GM19324 (cell line): Measurements from ENCODE around the gene CXCR5.
"Not testable (repeated sequence)": the region's sequence is repeated elsewhere in the genome, so short reads cannot be mapped to it uniquely, and the experiment has no call there.

Experiments used
- ATAC-seq: cut with Tn5 transposase; IDR thresholded peaks from one replicate; pipeline ENCODE4 v1.9.1; 2021; ENCODE audit warnings: mild to moderate bottlenecking, moderate library complexity; ENCODE audit not compliant: unreplicated experiment, low FRiP score

The CXCR5 gene, protein sequence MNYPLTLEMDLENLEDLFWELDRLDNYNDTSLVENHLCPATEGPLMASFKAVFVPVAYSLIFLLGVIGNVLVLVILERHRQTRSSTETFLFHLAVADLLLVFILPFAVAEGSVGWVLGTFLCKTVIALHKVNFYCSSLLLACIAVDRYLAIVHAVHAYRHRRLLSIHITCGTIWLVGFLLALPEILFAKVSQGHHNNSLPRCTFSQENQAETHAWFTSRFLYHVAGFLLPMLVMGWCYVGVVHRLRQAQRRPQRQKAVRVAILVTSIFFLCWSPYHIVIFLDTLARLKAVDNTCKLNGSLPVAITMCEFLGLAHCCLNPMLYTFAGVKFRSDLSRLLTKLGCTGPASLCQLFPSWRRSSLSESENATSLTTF

DNA sequence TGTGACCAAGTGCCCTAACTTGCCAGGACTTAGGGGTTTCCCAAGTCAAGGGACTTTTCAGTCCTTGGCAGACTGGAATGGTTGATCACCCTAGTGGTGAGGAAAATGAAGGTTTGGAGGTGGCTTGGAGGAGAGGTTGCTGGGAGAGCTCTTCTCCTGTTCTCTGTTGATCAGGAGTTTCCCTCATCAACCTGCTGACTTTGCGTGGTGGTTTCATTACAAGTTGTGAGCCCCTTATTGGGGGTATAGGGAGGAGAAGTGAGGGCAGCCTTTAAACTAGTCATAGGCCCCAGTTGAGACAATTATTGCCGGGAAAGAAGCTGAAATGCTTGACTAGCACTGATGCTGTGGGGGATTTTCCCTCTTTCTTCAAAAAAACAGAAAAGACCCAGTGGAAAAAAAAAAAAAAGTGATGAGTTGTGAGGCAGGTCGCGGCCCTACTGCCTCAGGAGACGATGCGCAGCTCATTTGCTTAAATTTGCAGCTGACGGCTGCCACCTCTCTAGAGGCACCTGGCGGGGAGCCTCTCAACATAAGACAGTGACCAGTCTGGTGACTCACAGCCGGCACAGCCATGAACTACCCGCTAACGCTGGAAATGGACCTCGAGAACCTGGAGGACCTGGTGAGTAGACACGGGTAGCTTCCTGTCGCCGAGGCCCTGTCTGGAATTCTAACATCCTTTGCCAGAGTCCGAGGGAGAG lies at the start of gene CXCR5:
TSS of gene CXCR5 (plus strand) at position 525 of the 704 bp plus-strand sequence. CDS start at position 575, 50 bp downstream.
- peak; percentile 60 for ATAC-seq

DNA sequence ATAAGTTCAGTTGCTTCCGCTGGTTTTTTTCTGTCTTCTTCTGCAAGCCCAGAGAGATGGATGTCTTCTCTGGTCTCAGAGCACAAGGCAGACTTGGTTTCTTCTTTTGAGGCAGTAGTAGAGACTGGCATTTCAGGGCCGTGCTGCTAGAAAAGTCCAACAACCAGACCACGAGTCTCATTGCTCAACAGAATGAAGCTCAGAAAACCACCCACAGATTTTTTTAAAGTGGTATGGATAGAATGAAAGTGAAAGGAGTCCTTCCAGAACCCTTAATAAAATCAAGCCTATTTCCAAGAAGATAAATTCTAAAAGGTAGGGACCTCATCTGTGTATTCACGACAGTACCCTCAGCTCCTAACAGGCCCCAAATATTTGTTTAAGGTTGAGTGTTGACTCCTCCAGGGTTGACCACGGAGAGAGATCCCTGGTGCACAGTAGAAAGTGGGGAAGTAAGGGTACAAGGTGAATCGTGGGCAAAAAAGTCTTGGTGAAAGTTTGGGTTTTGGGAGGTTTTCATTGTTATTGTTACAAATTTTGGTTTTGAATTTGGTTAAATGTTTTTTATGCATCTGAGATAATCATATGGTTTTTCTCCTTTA lies 49.2 kb upstream of the CXCR5 start:
- no peak for ATAC-seq

DNA sequence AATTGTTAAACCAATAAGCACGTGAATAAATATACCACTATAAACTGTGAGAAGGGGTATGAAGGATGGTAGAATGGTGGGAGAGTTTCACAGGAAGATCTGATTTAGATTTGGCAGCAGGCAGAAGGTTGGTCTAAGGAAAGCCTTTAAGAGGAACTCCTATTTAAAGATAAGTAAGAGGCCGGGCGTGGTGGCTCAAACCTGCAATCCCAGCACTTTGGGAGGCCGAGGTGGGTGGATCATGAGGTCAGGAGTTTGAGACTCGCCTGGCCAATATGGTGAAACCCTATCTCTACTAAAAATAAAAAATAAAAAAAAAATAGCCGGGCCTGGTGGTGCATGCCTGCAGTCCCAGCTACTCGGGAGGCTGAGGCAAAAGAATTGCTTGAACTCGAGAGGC lies 45.8 kb upstream of the CXCR5 start:
- ATAC-seq = no peak

DNA sequence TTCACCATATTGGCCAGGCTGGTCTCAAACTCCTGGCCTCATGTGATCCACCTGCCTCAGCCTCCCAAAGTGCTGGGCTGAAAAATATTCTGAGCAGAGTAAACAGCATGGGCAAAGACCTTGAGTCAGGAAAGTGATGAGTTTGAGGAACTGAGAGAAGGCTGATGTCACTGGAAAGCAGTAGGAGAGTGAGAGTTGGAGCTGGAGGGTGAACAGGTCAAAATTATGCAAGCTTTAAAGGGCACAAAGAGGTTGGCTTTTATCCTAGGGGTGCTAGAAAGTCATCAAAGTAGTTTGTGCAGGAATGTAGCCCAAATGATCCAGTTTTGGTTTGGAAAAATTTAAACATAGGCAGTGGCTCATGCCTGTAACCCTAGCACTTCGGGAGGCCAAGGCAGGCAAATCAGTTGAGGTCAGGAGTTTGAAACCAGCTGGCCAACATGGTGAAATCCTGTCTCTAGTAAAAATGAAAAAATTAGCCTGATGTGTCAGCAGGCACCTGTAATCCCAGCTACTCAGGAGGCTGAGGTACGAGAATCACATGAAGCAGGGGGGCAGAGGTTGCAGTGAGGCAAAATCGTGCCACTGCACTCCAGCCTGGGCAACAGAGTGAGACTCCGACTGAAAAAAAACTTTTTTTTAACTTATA lies 44.7 kb upstream of the CXCR5 start:
- no peak for ATAC-seq

DNA sequence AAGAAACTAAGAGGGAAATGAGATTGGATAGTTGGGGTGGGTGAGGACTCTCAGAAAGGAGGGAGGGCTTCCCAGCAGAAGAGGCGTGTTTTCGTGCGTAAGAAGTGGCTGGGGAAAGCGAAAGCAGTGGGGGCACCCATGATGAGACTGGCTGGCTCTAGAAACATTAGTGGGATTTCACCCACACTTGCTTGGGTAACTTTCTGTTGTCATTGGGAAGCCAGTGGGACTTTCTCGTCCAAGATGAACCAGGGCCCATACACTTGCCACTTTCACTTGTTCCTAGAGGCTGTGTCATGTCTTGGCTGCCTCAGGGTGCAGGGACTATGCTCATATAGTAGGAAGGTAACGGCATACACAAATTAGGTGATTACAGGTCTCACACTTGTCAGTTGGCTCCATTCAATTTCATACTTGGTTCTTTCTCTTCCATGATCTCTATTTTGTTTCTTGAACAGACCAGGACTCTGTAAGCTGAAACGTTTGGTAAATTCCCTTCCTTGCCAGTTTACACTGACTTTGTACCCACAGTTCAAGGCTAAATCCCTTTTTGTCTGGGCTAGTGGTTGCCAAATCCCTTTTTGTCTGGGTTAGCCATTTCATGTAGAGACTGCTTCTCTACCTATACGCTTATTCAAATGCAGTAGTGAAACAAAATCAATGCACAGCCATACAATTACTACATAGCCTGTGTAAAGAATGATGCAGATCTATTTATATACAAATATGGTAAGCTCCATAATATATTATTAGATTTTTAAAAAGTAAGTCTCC lies 42.0 kb upstream of the CXCR5 start:
- peak; percentile 49 for ATAC-seq

DNA sequence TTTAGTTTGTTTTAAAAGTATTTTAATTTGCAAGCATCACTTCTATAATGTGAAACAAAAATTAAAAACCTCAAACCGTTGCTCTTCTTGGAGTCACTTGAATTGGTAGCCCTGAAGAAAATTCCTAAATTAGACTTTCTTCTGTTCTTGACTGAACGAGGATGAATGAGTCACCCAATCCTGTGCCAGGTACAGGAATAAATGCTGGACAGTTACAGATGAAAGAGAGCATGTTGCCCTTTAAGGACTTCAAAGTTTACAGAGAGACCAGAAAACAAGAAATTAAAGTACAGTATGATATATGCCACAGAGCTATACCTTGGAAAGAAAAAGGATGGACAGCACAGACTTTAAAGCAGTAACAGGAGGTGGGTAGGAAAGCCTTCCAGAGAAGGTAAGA lies 41.3 kb upstream of the CXCR5 start:
- ATAC-seq = no peak

DNA sequence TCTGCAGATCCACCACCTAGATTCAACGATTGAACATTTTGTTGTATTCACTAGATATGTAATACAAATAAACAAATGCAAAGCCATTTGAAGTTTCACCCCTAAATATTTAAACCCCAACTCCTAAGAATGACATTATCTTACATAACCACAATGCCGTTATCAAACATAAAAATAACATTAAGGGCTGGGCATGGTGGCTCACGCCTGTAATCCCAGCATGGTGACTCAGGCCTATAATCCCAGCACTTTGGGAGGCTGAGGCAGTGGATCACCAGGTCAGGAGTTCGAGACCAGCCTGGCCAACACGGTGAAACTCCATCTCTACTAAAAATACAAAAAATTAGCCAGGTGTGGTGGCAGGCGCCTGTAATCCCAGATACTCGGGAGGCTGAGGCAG lies 40.8 kb upstream of the CXCR5 start:
- not testable (repeated sequence) for ATAC-seq

DNA sequence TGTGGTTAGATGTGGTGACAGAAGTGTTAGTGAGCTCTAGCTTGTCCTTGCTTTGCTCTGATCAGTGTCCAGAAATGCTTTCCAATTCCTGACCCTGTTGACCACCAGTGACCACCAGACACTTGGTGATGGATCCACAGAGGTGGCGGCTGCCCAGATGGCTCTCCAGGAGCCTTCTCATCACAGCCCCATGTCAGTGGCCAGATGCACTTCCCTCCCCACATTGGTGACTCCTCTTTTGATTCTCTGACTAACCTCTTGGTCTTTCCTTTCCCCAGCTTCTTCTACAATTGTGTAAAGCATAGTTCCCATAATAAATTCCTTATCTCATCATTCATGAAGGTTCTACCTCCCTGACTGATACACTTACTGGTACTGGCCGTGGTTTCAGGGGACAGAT lies 40.1 kb upstream of the CXCR5 start:
- no peak for ATAC-seq

DNA sequence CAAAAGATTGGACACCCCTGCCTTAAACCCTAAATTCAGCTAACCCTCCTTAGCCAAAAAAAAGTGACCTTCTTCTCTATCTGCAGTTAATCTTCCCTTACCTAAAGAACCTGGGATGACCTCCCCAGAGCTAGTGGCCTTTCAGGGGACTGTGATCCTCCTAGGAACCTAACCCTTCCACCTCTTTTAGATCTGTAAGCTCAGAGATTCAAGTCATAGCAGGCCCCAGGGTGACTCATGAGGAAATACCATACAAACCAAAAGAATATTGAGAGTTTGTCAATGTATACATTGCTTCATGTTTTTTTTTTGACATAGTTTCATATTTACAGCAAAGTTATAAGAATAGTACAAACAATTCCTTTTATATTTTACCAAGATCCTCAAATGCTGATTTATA lies 38.3 kb upstream of the CXCR5 start:
- no peak for ATAC-seq

DNA sequence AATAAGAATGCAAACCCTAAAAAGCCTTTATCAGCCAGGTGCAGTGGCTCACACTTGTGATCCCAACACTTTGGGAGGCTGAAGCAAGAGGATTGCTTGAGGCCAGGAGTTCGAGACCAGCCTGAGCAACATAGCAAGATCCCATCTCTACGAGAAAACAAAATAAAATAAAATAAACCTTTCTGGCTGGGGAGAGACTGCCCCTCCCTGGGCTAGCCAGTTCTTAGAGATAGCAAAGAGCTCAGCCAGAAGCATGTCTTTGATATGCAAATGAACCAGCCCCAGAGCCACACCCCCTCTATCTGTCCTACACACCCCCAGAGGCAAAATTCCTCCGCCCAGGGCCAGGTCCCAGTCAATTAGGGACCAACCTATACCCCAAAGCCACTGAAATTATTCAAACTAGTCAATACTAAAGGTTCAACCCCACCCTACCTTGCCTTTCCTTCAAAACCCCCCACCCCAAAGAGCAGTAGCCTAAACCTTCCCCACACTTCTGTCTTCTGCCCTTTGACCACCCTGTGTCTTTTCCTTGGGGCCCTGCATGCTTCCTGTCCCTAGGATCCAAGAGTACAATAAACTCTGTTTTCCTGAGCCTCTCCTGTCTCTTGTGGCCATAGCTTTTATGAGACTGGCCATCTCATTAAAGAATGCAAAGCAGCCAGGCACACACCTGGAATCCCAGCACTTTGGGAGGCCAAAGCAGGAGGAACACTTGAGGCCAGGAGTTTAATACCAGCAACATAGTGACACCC lies 37.3 kb upstream of the CXCR5 start:
- no peak for ATAC-seq

DNA sequence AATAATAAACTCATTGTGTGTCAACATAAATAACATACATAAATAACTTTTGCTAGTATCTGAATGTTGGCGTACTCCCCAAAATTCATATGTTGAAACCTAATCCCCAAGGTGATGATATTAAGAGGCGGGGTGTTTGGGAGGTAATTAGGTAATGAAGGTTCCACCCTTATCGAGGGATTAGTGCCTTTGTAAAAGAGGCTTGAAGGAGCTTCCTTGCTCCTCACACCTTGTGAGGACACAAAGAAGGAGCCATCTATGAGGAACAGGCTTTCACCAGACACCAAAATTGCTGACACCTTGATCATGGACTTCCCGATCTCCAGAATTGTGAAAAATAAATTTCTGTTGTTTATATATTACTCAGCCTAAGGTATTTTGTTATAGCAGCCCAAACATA lies 33.9 kb upstream of the CXCR5 start:
- no peak for ATAC-seq

DNA sequence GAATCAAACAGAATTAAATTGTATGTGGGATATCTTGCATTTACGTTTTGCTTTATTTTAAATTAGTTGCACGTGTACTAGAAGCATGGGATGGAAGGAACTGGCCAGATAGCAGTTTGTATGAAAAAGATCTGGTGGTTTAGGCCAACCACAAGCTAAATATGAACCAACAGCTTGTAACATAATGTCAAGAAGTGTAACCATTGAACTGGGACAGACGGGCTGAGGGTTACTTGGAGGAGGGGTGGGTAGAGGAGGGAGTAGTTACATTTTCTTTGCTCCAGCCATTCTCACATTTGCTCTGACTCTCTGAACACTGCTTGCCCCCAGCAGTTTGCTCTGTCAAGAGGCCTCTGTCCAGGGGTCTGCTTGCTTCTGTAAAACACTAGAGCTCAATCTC lies 31.7 kb upstream of the CXCR5 start:
- ATAC-seq = no peak

DNA sequence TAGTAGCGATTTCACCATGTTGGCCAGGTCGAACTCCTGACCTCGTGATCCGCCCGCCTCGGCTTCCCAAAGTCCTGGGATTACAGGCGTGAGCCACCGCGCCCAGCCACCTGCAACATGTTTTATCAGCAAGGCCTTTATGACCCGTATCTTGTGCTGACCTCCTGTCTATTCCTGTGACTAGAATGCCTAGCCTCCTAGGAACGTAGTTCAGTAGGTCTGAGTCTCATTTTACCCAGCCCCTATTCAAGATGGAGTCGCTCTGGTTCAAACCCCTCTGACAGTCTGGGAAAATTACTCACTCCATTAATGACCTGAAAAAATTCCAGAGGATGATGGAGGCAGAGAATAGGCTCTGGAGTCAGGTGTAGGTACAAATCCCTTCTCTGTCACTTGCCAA lies 30.0 kb upstream of the CXCR5 start:
- no peak for ATAC-seq

DNA sequence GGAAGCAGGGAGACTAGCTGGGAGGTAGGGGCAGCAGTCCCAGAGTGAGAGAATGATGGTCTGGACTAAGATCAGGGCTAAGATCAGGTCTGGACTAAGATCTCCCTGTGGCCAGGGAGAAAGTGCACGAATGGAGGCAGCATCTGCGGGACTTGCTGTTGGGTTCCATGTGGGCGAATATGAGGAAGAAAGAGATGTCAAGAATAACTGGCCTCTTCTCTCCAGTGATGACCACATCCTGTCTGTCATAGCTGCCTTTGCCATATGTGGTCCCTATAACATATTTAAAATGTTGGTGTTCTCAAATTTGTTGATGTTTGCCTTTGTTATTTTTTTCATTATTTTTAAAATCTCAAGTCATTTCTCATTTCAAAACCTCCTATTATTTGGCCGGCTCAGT lies 27.4 kb upstream of the CXCR5 start:
- ATAC-seq = no peak

DNA sequence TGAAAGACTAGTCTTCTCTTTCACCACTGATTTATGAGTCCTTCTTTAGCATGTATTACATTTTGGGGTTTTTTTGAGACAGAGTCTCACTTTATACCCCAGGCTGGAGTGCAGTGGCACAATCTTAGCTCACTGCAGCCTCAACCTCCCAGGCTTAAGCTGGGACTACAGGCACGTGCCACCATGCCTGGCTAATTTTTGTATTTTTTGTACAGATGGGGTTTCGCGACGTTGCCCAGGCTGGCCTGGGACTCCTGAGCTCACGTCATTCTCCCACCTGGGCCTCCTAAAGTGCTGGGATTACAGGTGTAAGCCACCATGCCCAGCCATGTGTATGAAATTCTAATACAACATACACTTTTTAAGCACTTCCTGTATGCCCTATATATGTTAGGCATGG lies 26.3 kb upstream of the CXCR5 start:
- no peak for ATAC-seq

DNA sequence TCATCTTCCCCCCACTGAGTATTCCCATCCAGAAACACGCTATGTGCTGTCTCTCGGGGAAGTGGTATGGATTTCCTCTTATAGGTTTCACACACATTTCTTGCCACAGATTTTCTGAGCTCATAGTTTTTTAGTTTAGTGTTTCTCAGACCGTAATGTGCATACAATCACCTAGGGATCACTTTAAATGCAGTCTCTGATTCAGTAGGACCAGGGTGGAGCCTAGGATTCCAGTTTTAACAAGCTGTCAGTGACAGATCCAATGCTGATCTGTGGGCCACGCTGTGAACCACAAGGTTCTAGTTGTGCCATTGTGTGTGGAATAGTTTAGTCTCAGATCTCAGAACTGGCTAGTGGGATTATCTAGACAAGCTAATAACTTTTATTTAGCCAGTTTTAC lies 23.7 kb upstream of the CXCR5 start:
- ATAC-seq = no peak

DNA sequence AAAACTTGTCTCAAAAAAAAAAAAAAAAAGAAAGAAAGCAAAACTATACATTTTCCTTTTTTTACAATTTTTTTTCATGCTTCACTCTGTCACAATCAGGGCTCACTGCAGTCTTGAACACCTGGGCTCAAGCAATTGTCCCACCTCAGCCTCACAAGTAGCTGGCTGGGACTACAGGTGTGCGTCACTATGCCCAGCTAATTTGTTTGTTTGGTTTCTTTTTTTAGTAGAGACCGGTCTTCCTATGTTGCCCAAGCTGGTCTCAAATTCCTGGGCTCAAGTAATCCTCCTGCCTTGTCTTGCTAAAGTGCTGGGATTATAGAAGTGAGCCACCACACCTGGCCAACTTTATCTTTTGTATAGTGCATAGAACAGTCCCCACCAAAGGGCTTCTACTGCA lies 15.0 kb upstream of the CXCR5 start:
- ATAC-seq = no peak

DNA sequence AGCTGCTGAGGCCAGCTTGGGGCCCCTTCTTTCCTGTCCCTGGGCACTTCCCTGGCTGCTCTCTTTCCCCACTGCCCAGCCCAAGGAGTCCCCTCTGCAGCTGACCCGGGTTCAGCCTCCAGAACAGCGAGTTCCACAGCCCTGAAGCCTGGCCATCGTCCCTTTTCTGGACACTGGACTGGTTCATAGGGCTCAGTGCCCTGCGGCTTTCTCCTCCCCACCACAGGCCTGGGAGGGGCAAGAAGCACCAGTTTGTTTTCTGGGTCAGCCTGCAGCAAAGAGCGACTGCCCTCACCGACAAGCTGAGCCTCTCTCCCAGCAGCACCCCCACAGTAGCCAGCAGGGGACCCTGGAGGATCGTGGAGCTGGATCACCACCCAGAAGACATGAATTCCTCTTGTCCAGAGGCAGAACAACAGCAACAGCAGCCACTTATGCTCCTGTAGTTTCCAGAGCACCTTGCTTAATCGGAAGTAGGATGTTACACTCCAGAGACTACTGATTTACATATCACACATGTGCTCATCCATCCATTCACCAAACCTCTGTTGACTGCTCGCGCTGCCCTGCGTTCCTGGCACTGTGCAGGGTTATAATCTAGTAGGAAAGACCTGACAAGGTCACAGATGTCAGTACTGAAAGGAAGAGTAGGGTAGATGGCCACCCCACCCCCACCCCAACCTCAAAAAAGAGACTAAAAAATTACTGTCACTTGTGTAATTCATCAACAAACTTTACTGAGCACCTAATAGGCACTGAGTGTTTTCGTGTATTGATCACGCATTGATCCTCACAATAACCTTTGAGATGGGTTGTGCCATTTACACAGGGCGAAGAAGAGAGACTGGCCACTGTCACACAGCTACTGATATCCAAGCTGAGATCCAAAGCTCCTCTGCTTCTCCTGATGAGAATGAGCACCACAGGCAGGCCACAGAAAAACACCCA lies 13.0 kb upstream of the CXCR5 start:
- ATAC-seq = peak; percentile 63

DNA sequence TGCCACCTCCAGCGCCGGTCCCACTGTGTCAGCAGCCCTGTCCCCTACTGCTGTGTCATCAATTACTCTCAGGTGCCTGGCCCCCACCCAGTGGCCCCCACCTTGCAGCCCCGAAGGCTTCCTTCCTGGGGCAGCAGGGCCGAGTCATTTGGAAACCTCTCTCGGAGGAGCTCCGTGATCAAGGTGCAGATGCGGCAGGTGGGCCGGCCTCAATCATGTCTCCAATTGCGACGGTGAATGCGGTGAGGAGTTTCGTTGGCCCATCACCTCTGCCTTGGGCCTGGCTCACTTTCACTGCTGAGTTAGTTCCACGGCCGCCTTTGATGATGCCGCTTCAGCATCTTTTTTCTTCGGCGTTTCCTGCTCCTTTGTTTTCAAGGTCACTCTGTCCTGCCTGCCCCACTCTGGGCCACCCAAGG lies 11.3 kb upstream of the CXCR5 start:
- no peak for ATAC-seq
